Esophagus muscularis mucosa (tissue), 3 donors: ENCODE results near the gene SDE2.

Experiments
- CTCF ChIP-seq, 3 experiments: fragments of 200-600 bp in 2 of 3; fragments of 450-650 bp in 1 of 3; sonication (generic) in 2 of 3; IDR thresholded peaks; one replicate each; pipeline ENCODE4 v1.5.1; 2017 to 2019; ENCODE audit warnings: antibody characterized with exemption in 3 of 3, mild to moderate bottlenecking in 2 of 3, moderate library complexity in 1 of 3
- POLR2A ChIP-seq: fragments of 450-650 bp; IDR thresholded peaks from one replicate; pipeline ENCODE4 v1.6.1; 2017; ENCODE audit warnings: antibody characterized with exemption, moderate library complexity, mild to moderate bottlenecking, low read depth
- POLR2AphosphoS5 ChIP-seq, 2 donors: sonication (generic); formaldehyde crosslinking; IDR thresholded peaks; one replicate each; pipeline ENCODE4 v1.6.1; 2017; ENCODE audit warnings: antibody characterized with exemption in 2 of 2

DNA sequence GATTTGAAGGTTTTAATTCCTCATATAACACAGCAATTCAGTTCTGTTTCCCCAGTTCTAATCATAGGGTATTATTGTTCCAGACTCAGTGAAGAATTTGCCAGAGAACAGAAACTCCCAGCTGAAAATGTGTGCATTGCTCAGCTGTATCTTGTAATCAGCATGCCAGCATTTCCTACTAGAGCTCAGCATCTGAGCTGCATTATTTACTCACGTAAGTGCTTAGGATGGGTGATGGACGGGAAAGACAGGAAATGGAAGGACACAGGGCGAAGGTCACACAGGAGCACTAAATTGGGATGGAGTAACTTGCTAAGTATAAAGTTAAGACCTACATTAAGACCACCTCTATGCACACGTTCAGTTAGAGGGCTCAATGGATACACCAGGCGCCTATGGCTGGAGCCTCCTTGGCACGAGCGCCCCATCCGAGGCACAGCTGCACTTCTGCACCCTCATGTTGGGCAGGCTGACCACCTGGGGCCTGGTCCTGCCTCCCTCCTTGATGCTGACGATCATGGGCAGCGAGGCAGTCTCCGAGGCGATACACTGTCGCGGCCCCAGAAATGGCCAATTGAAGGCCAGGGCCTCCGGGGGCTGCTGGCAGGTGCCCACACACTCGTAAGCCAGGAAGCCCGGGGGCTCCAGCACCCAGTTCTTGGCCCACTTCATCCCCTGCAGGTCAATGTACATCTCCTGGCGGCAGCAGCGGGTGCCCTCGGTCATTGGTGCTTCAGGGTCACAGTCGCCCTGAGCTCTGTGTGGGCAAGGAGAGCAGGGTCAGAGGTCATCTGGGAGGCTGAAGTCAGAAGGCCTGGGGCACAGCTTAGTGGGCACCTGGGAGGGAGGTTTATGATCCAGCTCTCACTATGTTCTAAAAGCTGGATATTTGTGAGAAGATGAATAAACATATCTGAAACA, 61.8 kb downstream of the SDE2 start:
- TF ChIP-seq CTCF (IDR thresholded peaks at IDR 0.05) (no peak), POLR2A (no peak), POLR2AphosphoS5 (IDR thresholded peaks at IDR 0.05) (no peak)
